Measurements from ENCODE around the gene PCDHGA8.
A peak's percentile ranks its signal among the peaks of the same experiment; 100 is the strongest.
"Not testable (repeated sequence)": the region's sequence is repeated elsewhere in the genome, so short reads cannot be mapped to it uniquely, and the experiment has no call there.

Gene PCDHGA8

GRCh38 chr5:141392429-141393198 is at the start of gene PCDHGA8:
Gene PCDHGA8, plus strand, starts transcription at chr5:141392633. Its CDS starts 181 bp downstream, at chr5:141392814.
- no peak for DNase-seq

GRCh38 chr5:141342773-141343172 is 49.7 kb upstream of the PCDHGA8 start:
- no peak for DNase-seq

GRCh38 chr5:141343242-141343952 is 49.0 kb upstream of the PCDHGA8 start, which contains the start of gene PCDHGA3:
Gene PCDHGA3, plus strand, starts transcription at chr5:141343829. Its CDS starts 205 bp downstream, at chr5:141344034.
- peak; percentile 30 for DNase-seq

- no peak for DNase-seq
Observed at GRCh38 chr5:141343953-141344463, 48.4 kb upstream of the PCDHGA8 start.

- no peak for DNase-seq
Observed at GRCh38 chr5:141345327-141345726, 47.1 kb upstream of the PCDHGA8 start.

- not testable (repeated sequence) for DNase-seq
Observed at GRCh38 chr5:141346017-141346416, 46.4 kb upstream of the PCDHGA8 start.

GRCh38 chr5:141349917-141350619 is 42.4 kb upstream of the PCDHGA8 start, which contains the start of gene PCDHGB1:
Gene PCDHGB1, plus strand, starts transcription at chr5:141350099. Its CDS starts 162 bp downstream, at chr5:141350261.
- peak; percentile 35 for DNase-seq

- no peak for DNase-seq
Observed at GRCh38 chr5:141351591-141351990, 40.8 kb upstream of the PCDHGA8 start.

GRCh38 chr5:141354900-141355469 is 37.4 kb upstream of the PCDHGA8 start, which contains the start of gene PCDHGA4:
Gene PCDHGA4, plus strand, starts transcription at chr5:141355021. Its CDS starts 87 bp downstream, at chr5:141355108.
- no peak for DNase-seq

- DNase-seq = no peak
Observed at GRCh38 chr5:141355641-141356040, 36.8 kb upstream of the PCDHGA8 start.

- DNase-seq = no peak
Observed at GRCh38 chr5:141356133-141356532, 36.3 kb upstream of the PCDHGA8 start.

GRCh38 chr5:141356950-141357349 is 35.5 kb upstream of the PCDHGA8 start:
- DNase-seq = no peak

- peak; percentile 16 for DNase-seq
Observed at GRCh38 chr5:141359790-141360426, 32.5 kb upstream of the PCDHGA8 start, which contains the start of gene PCDHGB2. Gene PCDHGB2, plus strand, starts transcription at chr5:141359994. Its CDS starts 142 bp downstream, at chr5:141360136.

- DNase-seq = no peak
Observed at GRCh38 chr5:141360685-141361084, 31.7 kb upstream of the PCDHGA8 start.

- DNase-seq = no peak
Observed at GRCh38 chr5:141362719-141363118, 29.7 kb upstream of the PCDHGA8 start.

- DNase-seq = no peak
Observed at GRCh38 chr5:141363952-141364660, 28.3 kb upstream of the PCDHGA8 start, which contains the start of gene PCDHGA5. Gene PCDHGA5, plus strand, starts transcription at chr5:141364162. Its CDS starts 169 bp downstream, at chr5:141364331.

GRCh38 chr5:141366016-141366896 is 26.2 kb upstream of the PCDHGA8 start:
- DNase-seq = no peak

- DNase-seq = peak; percentile 47
Observed at GRCh38 chr5:141369994-141370848, 22.2 kb upstream of the PCDHGA8 start, which contains the start of gene PCDHGB3. Gene PCDHGB3, plus strand, starts transcription at chr5:141370242. Its CDS starts 153 bp downstream, at chr5:141370395.
